Upper lobe of left lung (tissue), 4 donors: ENCODE results near the gene TBC1D14.

ENCODE experiments used
- EP300 ChIP-seq, 4 donors: sonication (generic); formaldehyde crosslinking; IDR thresholded peaks; one replicate each; pipeline ENCODE4 v1.5.1; 2017; ENCODE audit warnings: antibody characterized with exemption in 4 of 4, control low read depth in 2 of 4
- POLR2A ChIP-seq, 4 donors: fragments of 450-650 bp; IDR thresholded peaks; one replicate each; pipeline ENCODE4 v1.5.1; 2016 to 2017; ENCODE audit warnings: antibody characterized with exemption in 4 of 4, mild to moderate bottlenecking in 2 of 4
- POLR2AphosphoS5 ChIP-seq, 2 donors: sonication (generic); formaldehyde crosslinking; IDR thresholded peaks; one replicate each; pipeline ENCODE4 v1.5.1; 2017; ENCODE audit warnings: antibody characterized with exemption in 2 of 2
- TF ChIP-seq, protein P1 (sequence below), 6 experiments: fragments of 450-650 bp in 4 of 6; fragments of 200-600 bp in 2 of 6; sonication (generic) in 2 of 6; IDR thresholded peaks; one replicate each; pipeline ENCODE4 v1.5.1; 2016 to 2019; ENCODE audit warnings: antibody characterized with exemption in 6 of 6

DNA sequence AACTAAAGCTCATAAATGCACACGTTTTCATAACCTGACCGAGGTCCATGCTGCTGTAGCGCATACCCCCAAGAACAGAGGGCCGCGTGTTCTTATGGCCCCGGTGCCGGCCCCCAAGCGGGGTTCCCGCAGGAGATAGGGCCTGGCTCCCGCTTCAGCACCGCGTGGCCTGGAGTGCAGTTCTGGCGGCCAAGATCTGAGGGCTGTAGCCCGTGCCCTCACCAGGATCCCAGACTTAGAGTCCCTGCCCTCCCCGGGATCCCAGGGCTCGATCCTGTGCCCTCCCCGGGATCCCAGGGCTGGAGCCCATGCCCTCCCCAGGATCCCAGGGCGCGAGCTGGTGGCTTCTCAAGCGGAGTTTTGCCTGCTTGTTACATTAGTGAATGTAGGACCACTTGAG lies 159.3 kb downstream of the TBC1D14 start:
- TF ChIP-seq, protein P1, sequence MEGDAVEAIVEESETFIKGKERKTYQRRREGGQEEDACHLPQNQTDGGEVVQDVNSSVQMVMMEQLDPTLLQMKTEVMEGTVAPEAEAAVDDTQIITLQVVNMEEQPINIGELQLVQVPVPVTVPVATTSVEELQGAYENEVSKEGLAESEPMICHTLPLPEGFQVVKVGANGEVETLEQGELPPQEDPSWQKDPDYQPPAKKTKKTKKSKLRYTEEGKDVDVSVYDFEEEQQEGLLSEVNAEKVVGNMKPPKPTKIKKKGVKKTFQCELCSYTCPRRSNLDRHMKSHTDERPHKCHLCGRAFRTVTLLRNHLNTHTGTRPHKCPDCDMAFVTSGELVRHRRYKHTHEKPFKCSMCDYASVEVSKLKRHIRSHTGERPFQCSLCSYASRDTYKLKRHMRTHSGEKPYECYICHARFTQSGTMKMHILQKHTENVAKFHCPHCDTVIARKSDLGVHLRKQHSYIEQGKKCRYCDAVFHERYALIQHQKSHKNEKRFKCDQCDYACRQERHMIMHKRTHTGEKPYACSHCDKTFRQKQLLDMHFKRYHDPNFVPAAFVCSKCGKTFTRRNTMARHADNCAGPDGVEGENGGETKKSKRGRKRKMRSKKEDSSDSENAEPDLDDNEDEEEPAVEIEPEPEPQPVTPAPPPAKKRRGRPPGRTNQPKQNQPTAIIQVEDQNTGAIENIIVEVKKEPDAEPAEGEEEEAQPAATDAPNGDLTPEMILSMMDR (IDR thresholded peaks at IDR 0.05) = no peak
- TF ChIP-seq EP300 (IDR thresholded peaks at IDR 0.05) (no peak), POLR2AphosphoS5 (IDR thresholded peaks at IDR 0.05) (no peak), POLR2A (IDR thresholded peaks at IDR 0.05) (no peak)
